HG02610 (cell line): ENCODE results near the gene ERF.

Experiments used
- ATAC-seq: cut with Tn5 transposase; IDR thresholded peaks from one replicate; pipeline ENCODE4 v1.9.1; 2021; ENCODE audit warnings: mild to moderate bottlenecking, moderate library complexity; ENCODE audit not compliant: unreplicated experiment

Gene ERF

GRCh38 chr19:42242512-42243409 lies 12.2 kb downstream of the ERF start, which contains the start of gene GSK3A:
TSS of gene GSK3A (minus strand) at chr19:42242602. CDS start at chr19:42242465, 137 bp downstream.
- ATAC-seq, result peak; percentile 59

GRCh38 chr19:42242069-42242511 lies 12.8 kb downstream of the ERF start:
- ATAC-seq, result no peak

- no peak for ATAC-seq
These were observed 13.6 kb downstream of the ERF start for GRCh38 chr19:42241279-42241678.

- no peak for ATAC-seq
These were observed 15.2 kb downstream of the ERF start for GRCh38 chr19:42239544-42240220.

GRCh38 chr19:42235181-42235580 lies 19.7 kb downstream of the ERF start:
- no peak for ATAC-seq

- no peak for ATAC-seq
These were observed 20.6 kb downstream of the ERF start for GRCh38 chr19:42234364-42234763.

- no peak for ATAC-seq
These were observed 21.1 kb downstream of the ERF start for GRCh38 chr19:42233678-42234292.

GRCh38 chr19:42233106-42233505 lies 21.8 kb downstream of the ERF start:
- ATAC-seq, result no peak

- no peak for ATAC-seq
These were observed 22.5 kb downstream of the ERF start for GRCh38 chr19:42232435-42232834.

- no peak for ATAC-seq
These were observed 24.4 kb downstream of the ERF start for GRCh38 chr19:42230571-42230970.

- no peak for ATAC-seq
These were observed 25.0 kb downstream of the ERF start for GRCh38 chr19:42229855-42230351.

- ATAC-seq, result no peak
These were observed 25.6 kb downstream of the ERF start for GRCh38 chr19:42229301-42229854.

GRCh38 chr19:42228641-42229040 lies 26.3 kb downstream of the ERF start:
- ATAC-seq, result no peak

- ATAC-seq, result no peak
These were observed 28.0 kb downstream of the ERF start for GRCh38 chr19:42226886-42227285.

- no peak for ATAC-seq
These were observed 29.1 kb downstream of the ERF start for GRCh38 chr19:42225718-42226292.

GRCh38 chr19:42224940-42225717 lies 29.8 kb downstream of the ERF start:
- no peak for ATAC-seq

GRCh38 chr19:42220751-42221097 lies 34.2 kb downstream of the ERF start:
- ATAC-seq, result no peak

GRCh38 chr19:42219812-42220750 lies 34.8 kb downstream of the ERF start, which contains the start of gene ZNF526:
TSS of gene ZNF526 (plus strand) at chr19:42220312. CDS start at chr19:42224404, 4,092 bp downstream.
- peak; percentile 75 for ATAC-seq
